Umbilical cord (tissue), 2 donors: ENCODE measurements around the gene ZBTB7C. TPM values are rescaled to one million over a fixed set of nuclear protein-coding genes. Genes with fewer than 3 reads are reported as not detected.
"Not testable (repeated sequence)": the region's sequence is repeated elsewhere in the genome, so short reads cannot be mapped to it uniquely, and the experiment has no call there.

ENCODE experiments used
- DNase-seq: peaks from one replicate; pipeline ENCODE4 v3.0.0-alpha.2; 2015; ENCODE audit warnings: low spot score
- total RNA-seq: library from RNA; depleted of rRNA; stranded (reverse); fragments of >200 nt; gene quantifications from one replicate; pipeline ENCODE4 v1.2.3, GENCODE V29; 2014; ENCODE audit warnings: low replicate concordance; ENCODE audit not compliant: insufficient read depth

The ZBTB7C gene
- 1.7 TPM for total RNA-seq

DNA sequence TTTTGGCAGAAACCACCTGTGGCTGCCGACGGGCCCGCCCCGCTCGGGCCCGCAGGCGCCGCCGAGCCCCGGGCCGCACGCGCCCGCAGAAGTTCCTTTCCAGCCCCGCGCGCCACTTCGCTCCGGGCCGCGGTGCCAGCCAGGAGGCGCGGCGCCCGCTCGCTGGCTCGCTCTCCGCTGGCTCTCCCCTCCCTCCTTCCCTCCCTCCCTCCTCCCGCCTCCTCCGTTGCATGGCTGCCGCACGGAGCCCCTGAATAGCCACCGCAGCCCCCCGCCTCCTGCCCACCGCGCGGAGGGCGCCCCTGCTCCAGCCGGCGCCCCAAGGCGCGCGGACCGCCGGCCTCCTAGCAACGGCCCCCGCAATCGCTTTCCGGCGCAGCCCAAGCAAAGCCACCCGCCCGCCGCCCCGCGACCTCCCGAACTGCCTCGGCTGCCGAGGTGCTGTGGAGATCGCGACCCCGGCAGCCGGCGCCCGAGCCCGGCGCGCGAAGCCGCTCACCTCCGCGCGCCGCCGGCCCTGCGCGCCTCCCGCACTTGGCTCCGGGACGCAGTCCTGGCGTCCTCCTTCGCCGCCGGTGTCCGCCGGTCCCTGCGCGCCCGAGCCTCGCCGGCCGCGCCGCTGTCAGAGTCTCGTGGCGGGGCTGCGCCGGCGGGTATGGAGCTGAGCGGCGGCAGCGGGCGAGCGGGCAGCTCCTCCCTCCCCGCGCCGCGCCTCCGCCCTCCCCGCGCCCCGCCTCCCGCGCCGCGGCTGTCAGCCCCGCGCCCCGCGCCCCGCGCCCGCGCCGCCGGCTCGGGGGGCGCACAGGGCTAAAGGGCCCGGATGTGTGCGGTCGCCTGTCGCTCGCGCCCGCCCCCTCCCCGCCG, at the start of gene ZBTB7C:
Gene ZBTB7C, minus strand, starts transcription at position 657 of the 864 bp plus-strand sequence.
- peak; percentile 37 for DNase-seq

DNA sequence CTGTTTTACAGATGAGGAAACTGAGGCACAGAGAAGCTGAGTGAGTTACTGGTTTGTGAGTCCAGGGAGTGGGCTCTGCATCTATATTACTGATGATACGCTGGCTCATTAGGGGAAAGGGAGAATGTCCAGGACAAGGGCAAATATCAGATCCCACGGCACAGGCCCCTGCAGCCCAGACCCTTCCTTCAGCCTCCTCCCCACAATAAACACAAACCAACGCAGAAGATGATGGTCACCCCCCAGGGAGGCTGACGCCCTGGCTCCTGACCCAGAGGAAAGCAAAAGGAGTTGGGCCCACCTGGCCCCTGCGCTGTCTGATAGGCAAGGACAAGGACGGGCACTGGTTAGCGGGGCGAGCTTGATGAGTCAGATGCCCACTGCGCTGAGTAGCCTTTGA, 47.7 kb upstream of the ZBTB7C start:
- no peak for DNase-seq

DNA sequence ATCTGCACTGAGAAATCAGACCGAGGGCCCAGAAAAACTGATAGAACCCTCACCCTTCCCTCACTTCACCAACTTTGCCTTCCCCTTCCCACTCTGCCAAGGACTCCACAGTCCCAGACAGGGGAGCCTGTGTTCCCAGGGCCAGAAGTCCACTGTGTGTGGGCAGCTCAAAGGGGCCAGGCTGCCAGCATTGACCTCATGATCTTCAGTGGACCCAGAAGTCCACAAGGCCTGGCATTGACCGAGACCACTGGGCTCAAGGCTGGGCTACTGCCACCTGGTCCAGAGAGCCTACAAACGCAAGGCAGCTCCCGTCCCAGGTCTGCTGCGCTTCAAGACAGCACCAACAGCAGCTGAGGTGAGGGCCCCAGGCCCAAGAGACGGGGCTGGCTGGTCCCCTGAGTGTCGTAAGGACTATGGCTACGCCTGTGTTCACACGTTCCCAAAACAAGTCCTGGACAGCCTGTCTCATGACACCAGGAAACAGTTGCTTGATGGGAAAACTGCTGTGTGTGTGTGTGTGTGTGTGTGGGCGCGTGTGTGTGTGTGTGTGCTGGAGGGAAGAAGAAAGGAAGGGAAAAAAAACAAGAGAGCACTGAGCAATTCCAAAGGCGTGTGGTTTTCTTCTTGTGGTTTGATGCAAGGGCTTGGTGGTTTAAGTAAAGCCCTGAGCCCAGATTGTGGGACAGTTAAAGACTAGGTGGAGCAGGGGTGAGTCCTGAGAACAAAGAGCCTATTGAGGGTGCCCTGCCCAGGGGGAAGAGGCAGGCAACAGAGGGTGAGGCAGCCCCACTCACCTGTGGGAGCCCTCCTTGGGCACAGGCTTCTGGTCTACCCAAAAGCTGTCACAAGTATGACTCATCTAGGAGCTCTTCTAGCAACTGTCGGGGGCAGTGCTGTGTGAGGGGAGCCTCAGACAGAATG, 46.6 kb upstream of the ZBTB7C start:
- peak; percentile 90 for DNase-seq

DNA sequence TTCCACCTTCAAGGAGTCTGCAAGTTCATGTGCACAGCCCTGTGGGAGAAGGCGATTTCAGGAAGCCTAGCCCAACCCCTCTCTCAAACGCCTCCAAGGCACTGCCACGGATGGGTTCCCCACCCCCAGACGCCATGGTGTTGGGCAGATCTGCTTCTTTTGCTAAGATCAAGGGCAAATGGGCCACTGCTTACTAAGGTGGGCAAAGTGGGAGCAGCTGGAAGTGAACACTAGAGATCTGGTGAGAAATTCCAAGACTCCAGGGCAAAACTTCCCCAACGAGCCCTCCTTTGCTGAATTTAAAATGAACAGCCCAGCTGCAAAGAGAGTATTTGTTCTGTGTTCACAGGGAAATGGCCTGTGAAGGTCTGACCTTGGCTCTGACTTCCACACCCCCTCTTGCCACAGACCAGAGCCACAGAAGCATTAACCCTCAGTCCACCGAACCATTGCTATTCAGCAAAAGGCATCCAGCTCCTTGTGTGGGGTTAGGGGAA, 45.1 kb upstream of the ZBTB7C start:
- no peak for DNase-seq

DNA sequence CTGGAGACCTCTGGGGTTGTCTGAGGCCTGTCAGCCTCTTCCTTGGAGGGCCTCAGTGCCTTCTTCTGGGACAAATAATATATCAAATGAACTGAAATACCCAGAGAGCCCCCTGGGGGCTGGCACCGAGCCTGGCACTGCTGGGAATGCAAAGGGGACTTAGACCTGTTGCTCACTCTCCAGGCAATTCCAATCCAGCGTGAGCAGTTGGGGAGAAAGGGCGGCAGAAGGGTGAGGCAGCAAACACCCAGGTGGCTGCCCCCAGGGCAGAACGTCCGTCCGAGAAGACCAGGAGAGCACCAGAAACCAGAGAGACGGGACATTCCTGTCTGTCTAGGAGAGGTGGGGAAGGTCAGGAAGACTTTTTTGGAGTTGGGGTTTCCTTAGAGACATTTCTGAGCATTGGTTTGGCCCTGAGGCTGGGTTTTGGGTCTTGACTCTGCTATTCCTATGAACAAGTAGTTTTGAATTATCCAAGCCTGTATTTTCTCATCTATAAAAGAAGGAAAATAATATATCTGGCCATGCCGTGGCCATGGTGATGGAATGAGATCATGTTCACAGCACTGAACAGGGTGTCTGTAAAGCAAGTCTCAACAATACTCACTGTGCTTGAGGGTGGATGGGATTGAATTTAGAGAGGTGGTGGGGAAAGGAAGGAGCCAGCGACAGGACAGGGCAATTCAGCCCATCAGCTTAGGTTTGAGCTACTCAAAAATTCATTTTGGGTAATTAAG, 44.3 kb upstream of the ZBTB7C start:
- peak; percentile 62 for DNase-seq

DNA sequence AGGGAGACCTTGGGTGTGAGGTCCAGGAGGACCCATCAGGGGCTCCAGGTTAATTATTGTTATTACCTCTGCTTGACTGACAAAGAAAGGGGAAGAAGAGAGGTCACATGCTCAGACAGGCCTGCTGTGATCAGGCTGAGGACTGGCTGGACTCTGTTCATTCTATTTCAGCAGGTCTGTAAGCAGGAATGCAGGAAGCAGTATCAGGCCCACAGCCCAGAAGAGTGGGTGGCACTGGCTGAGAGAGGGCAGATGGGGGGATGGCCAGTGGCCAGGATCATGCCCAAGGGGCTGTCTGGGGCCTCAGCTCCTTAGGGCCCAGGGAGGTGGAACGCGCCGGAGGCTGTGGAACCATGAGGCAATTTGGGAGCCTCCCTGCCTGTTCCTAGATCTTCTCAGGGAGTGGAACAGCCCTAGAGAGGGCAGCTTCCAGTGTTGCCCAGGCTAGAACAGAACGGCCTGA, 43.7 kb upstream of the ZBTB7C start:
- DNase-seq, result peak; percentile 45

DNA sequence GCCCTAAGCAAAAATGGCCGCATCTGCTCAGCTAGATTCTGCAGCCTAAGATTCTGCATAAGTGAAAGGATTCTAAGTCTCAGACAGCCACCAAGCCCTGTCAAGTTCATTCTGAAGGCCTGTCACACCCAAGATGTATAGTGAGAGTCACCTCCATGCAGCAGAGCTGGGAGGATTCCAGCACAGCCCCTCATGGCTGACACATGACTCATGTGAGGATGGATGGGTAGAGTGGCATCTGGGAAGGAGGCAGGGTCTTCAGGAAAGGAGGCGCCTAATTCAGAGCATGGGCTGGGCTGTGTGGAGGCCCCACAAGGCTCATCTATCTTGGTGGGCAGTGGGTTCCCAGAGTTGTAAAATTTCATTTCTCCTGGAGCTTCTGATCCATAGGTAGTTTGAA, 41.5 kb upstream of the ZBTB7C start:
- no peak for DNase-seq

DNA sequence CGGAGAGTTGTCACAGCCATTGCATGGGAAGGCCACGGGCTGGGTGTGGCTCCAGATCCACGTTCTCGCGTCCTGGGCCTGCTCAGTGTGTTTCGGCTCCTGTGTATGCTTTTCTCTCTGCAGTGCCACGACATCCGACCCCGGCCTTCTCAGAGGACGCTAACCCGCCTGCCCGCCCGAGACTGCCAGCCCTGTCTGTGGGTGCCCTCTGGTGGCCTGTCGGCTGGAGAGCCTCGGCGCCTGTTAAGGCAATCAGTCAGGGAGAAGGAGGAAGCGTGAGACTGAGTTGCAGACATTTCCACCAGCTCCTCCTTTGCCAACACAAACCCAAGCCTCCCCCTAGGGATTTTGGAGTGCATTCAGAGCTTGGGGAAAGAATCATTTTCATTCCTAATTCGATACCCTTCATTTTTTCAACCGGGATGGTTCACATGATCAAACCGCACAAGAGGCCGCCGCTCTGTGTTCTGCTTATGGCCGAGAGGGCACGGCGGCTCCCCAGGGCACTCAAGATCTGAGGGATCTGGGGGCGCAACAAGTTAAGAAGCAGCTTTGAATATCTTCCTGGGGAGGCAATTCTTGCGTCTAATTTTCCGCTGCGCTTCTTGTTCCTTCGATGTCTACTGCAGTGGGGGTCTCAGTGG, 37.5 kb upstream of the ZBTB7C start:
- DNase-seq, result peak; percentile 88

DNA sequence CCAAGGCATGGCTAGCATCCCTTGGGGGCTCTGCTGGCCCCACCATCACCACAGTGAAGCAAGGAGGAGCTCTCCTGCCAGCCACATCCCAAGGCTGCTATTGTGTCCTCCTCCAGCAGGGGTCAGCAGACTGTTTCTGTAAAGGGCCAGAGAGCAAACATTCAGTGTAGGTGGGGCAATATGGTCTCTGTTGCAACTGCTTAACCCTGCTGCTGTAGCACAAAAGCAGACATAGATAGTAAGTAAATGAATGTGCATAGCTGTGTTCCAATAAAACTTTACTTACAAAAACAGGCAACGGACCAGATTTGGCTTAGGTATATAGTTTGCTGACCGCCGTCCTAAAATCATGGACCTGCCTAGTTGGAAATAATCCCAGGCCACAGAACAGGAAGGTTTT, 36.4 kb upstream of the ZBTB7C start:
- DNase-seq, result peak; percentile 65

DNA sequence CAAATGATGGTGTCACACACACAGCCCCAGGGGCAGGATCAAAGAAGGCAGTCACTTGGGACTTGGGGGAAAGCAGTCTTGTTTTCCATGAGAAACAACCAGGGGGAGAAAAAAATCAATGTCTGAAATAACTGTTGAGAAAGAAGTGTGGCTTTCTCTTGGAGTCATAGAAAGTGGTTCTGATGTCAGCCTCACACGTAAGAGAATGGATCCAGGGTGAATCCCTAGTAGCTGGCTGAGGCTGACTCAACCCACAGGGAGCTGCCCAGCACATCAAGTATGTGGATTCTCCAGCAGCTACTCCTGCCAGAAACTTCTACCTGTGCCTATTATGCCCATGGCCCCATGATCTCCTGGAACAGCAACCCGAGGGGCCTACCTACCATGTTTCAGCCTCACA, 33.6 kb upstream of the ZBTB7C start:
- no peak for DNase-seq

DNA sequence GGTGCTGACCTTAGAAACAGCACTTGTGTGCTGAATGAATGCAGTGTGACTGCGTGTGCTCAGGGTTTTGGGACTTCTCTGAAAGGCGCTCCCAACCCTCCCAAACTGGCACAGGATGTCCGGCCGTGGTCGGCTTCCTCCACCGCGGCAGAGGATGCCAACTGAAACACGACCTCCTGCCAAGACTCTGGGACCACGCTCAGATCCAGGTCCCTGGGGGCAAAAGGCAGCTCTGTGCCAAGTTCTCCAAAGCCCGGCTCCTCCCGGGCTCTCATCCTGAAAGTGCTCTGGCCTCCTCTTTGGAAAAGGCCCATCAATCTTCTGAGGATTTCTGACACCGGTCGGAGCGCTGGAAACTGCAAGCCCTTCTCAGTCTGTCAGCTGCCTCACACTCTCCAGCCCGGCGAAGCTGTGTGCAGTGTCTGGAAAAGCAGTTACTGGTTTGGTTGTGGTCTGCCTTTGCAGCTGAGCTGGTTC, 32.3 kb upstream of the ZBTB7C start:
- peak; percentile 66 for DNase-seq

DNA sequence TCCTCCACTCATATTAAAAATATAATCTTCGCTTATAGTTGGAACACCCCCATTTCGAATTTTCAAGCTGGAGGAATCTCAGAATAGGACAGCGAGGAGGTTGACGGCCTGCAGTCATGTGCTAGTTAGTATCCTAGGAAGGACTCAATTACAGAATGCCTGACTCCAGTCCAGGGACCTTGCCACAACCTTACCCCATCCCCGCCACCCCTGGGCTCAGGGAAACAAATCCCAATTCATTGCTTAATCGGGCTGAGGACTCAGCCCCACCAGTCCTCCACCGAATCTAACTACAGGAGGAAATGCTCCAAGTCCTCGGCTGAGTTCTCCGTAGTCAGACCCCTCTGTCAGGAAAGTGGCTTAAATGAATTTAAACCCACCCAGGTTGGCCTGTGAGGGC, 31.7 kb upstream of the ZBTB7C start:
- DNase-seq, result no peak

DNA sequence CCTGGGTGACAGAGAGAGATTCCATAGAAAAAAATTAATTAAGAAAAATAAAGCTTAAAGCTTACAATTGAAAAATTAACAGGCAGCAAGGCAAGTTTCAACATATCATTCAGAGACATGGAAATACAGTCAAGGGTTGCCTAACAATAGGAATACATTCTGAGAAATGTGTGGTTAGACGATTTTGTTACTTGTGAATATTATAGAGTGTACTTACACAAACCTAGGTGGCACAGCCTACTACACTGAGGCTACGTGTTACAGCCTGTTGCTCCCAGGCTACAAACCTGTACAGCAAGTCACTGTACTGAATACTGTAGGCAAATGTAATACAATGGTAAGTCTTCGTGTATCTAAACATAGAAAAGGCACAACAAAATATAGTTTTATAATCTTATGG, 27.7 kb upstream of the ZBTB7C start:
- no peak for DNase-seq

DNA sequence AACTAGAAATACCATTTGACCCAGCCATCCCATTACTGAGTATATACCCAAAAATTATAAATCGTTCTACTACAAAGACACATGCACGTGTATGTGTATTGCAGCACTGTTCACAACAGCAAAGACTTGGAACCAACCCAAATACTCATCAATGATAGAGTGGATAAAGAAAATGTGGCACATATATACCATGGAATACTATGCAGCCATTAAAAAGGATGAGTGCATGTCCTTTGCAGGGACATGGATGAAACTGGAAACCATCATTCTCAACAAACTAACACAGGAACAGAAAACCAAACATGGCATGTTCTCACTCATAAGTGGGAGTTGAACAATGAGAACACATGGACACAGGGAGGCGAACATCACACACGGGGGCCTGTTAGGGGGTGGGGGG, 25.2 kb upstream of the ZBTB7C start:
- DNase-seq, result not testable (repeated sequence)

DNA sequence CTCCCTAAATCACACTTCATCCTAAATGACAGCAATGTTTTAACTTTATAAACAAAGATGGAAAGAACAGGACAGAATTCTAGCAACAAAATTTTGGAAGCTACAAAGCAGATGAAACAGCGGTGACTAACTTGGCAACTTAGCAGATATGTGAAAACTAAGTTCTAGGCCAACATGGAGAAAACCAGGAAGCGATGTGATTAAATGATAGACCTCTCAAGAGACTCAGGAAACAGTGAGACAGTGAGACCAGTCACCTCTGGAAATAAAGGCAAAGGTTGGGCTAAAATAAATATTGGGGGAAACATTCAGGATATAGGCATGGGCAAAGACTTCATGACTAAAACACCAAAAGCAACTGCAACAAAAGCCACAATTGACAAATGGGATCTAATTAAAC, 24.4 kb upstream of the ZBTB7C start:
- DNase-seq, result no peak

DNA sequence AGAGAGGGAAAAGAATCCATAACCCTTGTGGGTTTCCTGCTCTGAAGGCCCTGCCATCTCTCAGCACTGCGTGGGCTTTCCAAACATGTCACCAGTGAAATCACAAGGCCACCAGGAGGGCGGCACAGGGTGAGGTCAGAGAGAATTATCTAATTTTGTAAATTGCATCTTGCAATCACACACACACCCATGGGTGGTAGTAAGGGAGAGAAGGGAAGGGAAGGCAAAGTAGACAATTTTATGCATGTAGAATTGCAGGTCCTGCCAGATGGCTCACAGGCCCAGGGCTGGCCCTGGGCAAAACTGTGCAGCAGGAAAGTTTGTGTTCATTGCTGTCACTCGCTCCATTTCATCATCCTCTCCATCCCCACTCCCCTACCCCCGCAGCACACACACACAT, 21.0 kb upstream of the ZBTB7C start:
- DNase-seq, result no peak

DNA sequence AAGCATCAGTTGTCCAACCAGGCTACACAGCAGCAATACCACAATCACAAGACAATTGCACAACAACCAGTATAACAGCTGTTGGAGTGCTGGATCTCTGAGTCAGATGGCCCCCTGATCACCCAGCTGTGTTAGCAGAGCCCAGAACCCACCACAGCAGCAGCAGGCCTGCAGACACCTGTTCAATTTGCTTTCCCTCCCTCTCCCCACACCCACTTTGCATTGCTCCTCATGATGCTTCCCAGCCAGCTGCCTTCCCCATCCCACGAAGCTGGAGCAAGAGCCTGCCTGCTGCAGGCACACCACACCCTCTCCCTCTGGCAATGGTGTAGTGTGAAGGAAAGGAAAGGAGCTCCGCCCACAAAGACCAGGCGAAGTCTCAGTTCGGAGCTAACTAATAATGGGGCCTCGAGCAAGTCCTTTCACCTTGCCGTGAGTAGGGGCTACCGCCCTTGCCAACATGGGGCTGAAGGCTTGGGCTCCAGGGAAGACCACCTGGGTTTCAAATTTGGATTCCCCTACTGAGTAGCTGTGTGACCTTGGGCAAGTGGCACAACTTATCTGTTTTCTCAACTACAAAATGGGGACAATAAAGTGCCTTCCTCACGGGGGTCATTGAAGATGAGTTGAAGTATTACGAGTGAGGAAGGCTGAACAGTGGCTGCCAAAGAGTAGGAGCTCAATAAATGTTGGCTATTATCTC, 19.4 kb upstream of the ZBTB7C start:
- no peak for DNase-seq

DNA sequence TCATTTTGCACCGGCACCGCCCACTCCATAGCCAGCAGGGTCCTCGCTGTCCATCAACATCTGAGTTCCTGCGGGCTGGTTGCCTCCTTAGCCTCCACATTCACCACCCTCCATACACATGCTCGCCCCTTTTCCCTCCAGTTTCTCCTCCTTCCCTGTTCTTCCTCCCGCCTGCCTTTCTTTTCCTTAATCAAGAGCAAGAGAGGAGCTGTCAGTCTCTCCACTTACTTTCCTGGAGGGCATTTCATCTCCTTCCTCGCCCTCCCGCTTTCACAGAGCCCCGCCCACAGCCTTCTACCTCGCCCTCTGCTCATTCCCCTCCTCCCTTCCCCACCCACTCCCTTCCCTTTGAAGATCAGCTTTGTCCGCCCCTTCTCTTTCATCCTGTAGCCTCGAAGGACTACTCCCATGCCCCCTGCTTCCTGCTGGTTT, 13.8 kb upstream of the ZBTB7C start:
- DNase-seq, result no peak

DNA sequence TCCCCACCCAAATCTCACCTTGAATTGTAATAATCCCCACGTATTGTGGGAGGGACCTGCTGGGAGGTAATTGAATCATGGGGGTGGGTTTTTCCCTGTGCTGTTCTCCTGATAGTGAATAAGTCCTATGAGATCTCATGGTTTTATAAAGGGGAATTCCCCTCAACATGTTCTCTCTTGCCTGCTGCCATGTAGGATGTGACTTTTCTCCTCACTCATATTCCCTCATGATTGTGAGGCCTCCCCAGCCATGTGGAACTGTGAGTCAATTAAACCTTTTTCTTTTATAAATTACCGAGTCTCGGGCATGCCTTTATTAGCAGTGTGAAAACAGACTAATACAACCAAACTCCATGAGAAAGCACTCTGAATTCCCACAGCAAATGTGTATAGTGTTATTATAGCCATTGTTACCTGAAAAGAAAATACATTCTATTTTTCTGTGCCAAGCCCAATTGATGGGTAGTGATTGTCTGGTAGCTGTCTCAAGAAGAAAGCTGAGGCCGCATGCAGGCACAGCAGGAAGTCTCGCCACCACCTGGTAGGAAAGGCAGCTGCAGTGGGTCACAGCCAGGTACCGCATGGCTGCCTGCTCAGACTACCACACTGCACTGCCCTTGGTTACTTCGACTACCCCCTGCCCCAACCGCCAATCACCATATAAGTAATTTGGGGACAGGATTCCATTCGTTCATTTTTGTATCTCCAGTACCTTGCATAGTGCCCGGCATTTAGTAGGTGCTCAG, 10.3 kb upstream of the ZBTB7C start:
- no peak for DNase-seq
